GM12878 (cell line): Measurements from ENCODE around the gene PPT1. TPM values are rescaled to one million over a fixed set of nuclear protein-coding genes. Genes with fewer than 3 reads are reported as not detected.

Source experiments
- ATAC-seq: fragments of 200-7000 bp; cut with Tn5 transposase; 3 replicates; pipeline ENCODE4 v1.9.1; 2020; ENCODE audit warnings: mild to moderate bottlenecking, moderate library complexity
- BruUV-seq: library from RNA; stranded (reverse); fragments of 400-500 nt; replicated peaks from 2 replicates; lab custom pipeline; 2021; lab: Mats Ljungman, UMichigan
- CTCF ChIA-PET: fragments of 300-600 bp; sonication (Branson Sonifier 250); formaldehyde crosslinking; extraction: SDS; loops from one replicate; lab custom pipeline; 2021; ENCODE audit warnings: inconsistent platforms; lab: Yijun Ruan, JAX
- POLR2A ChIA-PET: fragments of 350-600 bp; formaldehyde crosslinking; extraction: SDS; loops from one replicate; lab custom pipeline; 2021; ENCODE audit warnings: inconsistent platforms; lab: Charles Lee
- RAD21 ChIA-PET: fragments of 300-600 bp; sonication (Branson Sonifier 250); formaldehyde crosslinking; loops from one replicate; lab custom pipeline; 2023; ENCODE audit warnings: antibody characterized with exemption; ENCODE audit not compliant: unreplicated experiment; lab: Charles Lee
- SMC1A ChIA-PET: fragments of 300-600 bp; sonication (Branson Sonifier 250); formaldehyde crosslinking; loops from one replicate; lab custom pipeline; 2023; ENCODE audit not compliant: unreplicated experiment, uncharacterized antibody; lab: Charles Lee
- DNase-seq: peaks from one replicate; pipeline ENCODE4 v3.0.0-alpha.2; 2011; ENCODE audit warnings: low read depth, low spot score
- FAIRE-seq: peaks from 3 replicates; lab custom pipeline; 2011; peaks lifted over from hg19 to GRCh38; lab: Jason Lieb, UNC
- H2AFZ ChIP-seq: 2 replicates; pipeline ENCODE4 v1.6.0; 2011; ENCODE audit warnings: low read depth, low read length, control low read depth; ENCODE audit not compliant: control insufficient read depth
- H3K27ac ChIP-seq: 2 replicates; pipeline ENCODE4 v1.5.1; 2011; ENCODE audit warnings: control low read depth; ENCODE audit not compliant: control insufficient read depth, insufficient read depth
- H3K27me3 ChIP-seq, 2 experiments: replicated peaks in 1 of 2; 2 replicates each; pipeline versions ENCODE4 v1.6.0 to v1.6.1; 2011; ENCODE audit warnings: low read length in 1 of 2; ENCODE audit not compliant: control insufficient read depth in 2 of 2, insufficient read depth in 2 of 2
- H3K36me3 ChIP-seq, 2 experiments: 2 replicates each; pipeline ENCODE4 v1.5.1; 2011; ENCODE audit warnings: low read length in 1 of 2; ENCODE audit not compliant: control insufficient read depth in 2 of 2, insufficient read depth in 2 of 2
- H3K4me1 ChIP-seq: 2 replicates; pipeline ENCODE4 v1.6.1; 2011; ENCODE audit warnings: mild to moderate bottlenecking, low read length, moderate library complexity, mixed read lengths; ENCODE audit not compliant: control insufficient read depth, insufficient read depth
- H3K4me2 ChIP-seq: 2 replicates; pipeline ENCODE4 v1.6.0; 2011; ENCODE audit warnings: control low read depth; ENCODE audit not compliant: control insufficient read depth, insufficient read depth
- H3K4me3 ChIP-seq: fragments of 200-600 bp; sonication (generic); 2 replicates; pipeline ENCODE4 v1.5.1; 2016
- H3K79me2 ChIP-seq: 2 replicates; pipeline ENCODE4 v1.6.0; 2011; ENCODE audit warnings: low read length; ENCODE audit not compliant: control insufficient read depth, insufficient read depth
- H3K9ac ChIP-seq: 2 replicates; pipeline ENCODE4 v1.8.0; 2011; ENCODE audit warnings: low read length, control low read depth, mixed read lengths; ENCODE audit not compliant: control insufficient read depth, insufficient read depth
- H3K9me3 ChIP-seq: replicated peaks from 3 replicates; pipeline ENCODE4 v1.5.1; 2011; ENCODE audit warnings: mild to moderate bottlenecking, low read length; ENCODE audit not compliant: control insufficient read depth, insufficient read depth
- H4K20me1 ChIP-seq: 2 replicates; pipeline ENCODE4 v1.6.0; 2011; ENCODE audit not compliant: control insufficient read depth, insufficient read depth
- ELK1 ChIP-seq: IDR thresholded peaks from 2 replicates; pipeline ENCODE4 v1.6.1; 2012; ENCODE audit warnings: low read depth, low read length, improper control_type of control experiment
- KDM1A ChIP-seq: fragments of 200-600 bp; sonication (generic); IDR thresholded peaks from 2 replicates; pipeline ENCODE4 v1.6.1; 2016; ENCODE audit warnings: borderline replicate concordance
- NKRF ChIP-seq: fragments of 450-650 bp; conservative IDR thresholded peaks from 2 replicates; pipeline ENCODE4 v1.6.1; 2017; ENCODE audit warnings: mild to moderate bottlenecking, moderate library complexity
- NRF1 ChIP-seq: conservative IDR thresholded peaks from 2 replicates; pipeline ENCODE4 v1.6.1; 2011; ENCODE audit warnings: mild to moderate bottlenecking, low read depth, low read length, improper control_type of control experiment
- POLR2AphosphoS5 ChIP-seq: IDR thresholded peaks from 2 replicates; pipeline ENCODE4 v1.6.1; 2011; ENCODE audit warnings: mild to moderate bottlenecking, low read length, inconsistent platforms
- SMARCA5 ChIP-seq: fragments of 450-650 bp; IDR thresholded peaks from 2 replicates; pipeline ENCODE4 v1.6.1; 2017; ENCODE audit warnings: mild to moderate bottlenecking
- STAT3 ChIP-seq: IDR thresholded peaks from 2 replicates; pipeline ENCODE4 v1.6.1; 2011; ENCODE audit warnings: low read depth, low read length, improper control_type of control experiment
- TCF3 ChIP-seq: IDR thresholded peaks from 2 replicates; pipeline ENCODE4 v1.6.1; 2012; ENCODE audit warnings: low read depth, mild to moderate bottlenecking, low read length, borderline replicate concordance; ENCODE audit not compliant: insufficient read depth
- WGBS: methylation state at CpG from one replicate; pipeline ENCODE4 v1.1.6; 2016; ENCODE audit warnings: low lambda C conversion rate; ENCODE audit not compliant: insufficient replicate concordance, insufficient coverage; ENCODE audit errors: missing lambda C conversion rate; 5-methylcytosine and 5-hydroxymethylcytosine counted together
- in situ Hi-C: fragments of 300-500 bp; cut with MboI; formaldehyde crosslinking; loops from 9 replicates; pipeline ENCODE4 v1.14.3; 2018; ENCODE audit warnings: mixed read lengths
- intact Hi-C: fragments of 100-400 bp; cut with micrococcal nuclease; formaldehyde crosslinking; loops from one replicate; pipeline ENCODE4 v1.14.2; 2022; ENCODE audit not compliant: unreplicated experiment
- polyA plus RNA-seq, 11 experiments: library from polyadenylated mRNA; depleted of rRNA in 4 of 11; unstranded in 6 of 11; stranded (reverse) in 5 of 11; fragments of >200 nt; fragmentation: Nextera tagmentation in 4 of 11; fragmentation: Illumina TruSeq in 1 of 11; extraction: Ambion mirVana in 4 of 11; extraction: Trizol in 1 of 11; gene quantifications; 1 replicate in 1 of 11; 2 replicates in 10 of 11; pipeline versions ENCODE4 v1.2.1 to v1.2.3, GENCODE V29; 2011 to 2016; ENCODE audit warnings: inconsistent platforms in 2 of 11, missing spikeins in 2 of 11, low read depth in 1 of 11
- total RNA-seq, 4 experiments: library from RNA; depleted of rRNA in 3 of 4; stranded (reverse); fragments of >200 nt in 3 of 4; fragmentation: Illumina TruSeq in 1 of 4; extraction: Trizol in 1 of 4; gene quantifications; 2 replicates each; pipeline versions ENCODE4 v1.2.1 to v1.2.3, GENCODE V29; 2013 to 2021

The PPT1 gene
- total and polyA plus RNA-seq, 10 of the 15 experiments (the other 5 are each of a cell fraction or from before 2014, with no cell fraction given), result 50.4 to 147 (median 103) TPM

GRCh38 chr1:40140211-40140973 is 43.3 kb upstream of the PPT1 start:
- no peaks in the 10 kb centered on the region for H3K4me1 ChIP-seq
- TF ChIP-seq TCF3 (no peak), POLR2AphosphoS5 (no peak), NKRF (no peak), SMARCA5 (no peak), ELK1 (no peak), NRF1 (no peak), KDM1A (no peak), STAT3 (no peak)
- TF ChIP-seq, all 136 proteins: peak for 0
- POLR2A ChIA-PET, result no interaction called here
- Histone ChIP-seq H3K9me3 (no peaks in the 10 kb centered on the region), H3K9ac (no peak overlapping the region), H3K36me3 (no peaks in the 10 kb centered on the region), H3K27me3 (no peaks in the 10 kb centered on the region; a peak in 1 of 4 replicates), H2AFZ (peak overlapping the region; percentile 56), H3K4me2 (0 out of 2 replicates have a peak overlapping the region, but pooled peaks have one; percentile 35), H4K20me1 (no peaks in the 10 kb centered on the region), H3K27ac (no peak overlapping the region), H3K4me3 (no peak overlapping the region), H3K79me2 (no peaks in the 10 kb centered on the region)
- no TSS peak for BruUV-seq
- DNase-seq (no peak), ATAC-seq (no peak), FAIRE-seq (no peak)
- SMC1A ChIA-PET, result interaction anchor here (0.9 to 5.0 kb wide), 5 partner anchors 12 to 299 kb away, joined by 3 to 115 read pairs (median 5); no protein-coding TSS in a partner anchor
- intact Hi-C loops (no loop called here), in situ Hi-C loops (no loop called here)
- 56% methylated on average over 7 of the region's 7 CpGs for WGBS
- CTCF ChIA-PET, result interaction anchor here (0.9 to 7.2 kb wide), 5 partner anchors 16 to 297 kb away, joined by 3 to 247 read pairs (median 4); no protein-coding TSS in a partner anchor
- RAD21 ChIA-PET, result interaction anchor here (1.0 to 1.7 kb wide), 2 partner anchors 12 to 198 kb away, joined by 4 read pairs; no protein-coding TSS in a partner anchor
